Hepatocyte (in vitro differentiated cells): ENCODE data around the gene CDH11. TPM values are rescaled to one million over a fixed set of nuclear protein-coding genes. Genes with fewer than 3 reads are reported as not detected.

Source experiments
- DNase-seq: peaks from one replicate; pipeline ENCODE4 v3.0.0-alpha.2; 2016; ENCODE audit warnings: low spot score
- H2AFZ ChIP-seq: fragments of 200-600 bp; sonication (generic); 2 replicates; pipeline ENCODE4 v1.6.0; 2016; ENCODE audit warnings: antibody characterized with exemption, mild to moderate bottlenecking
- H3K27ac ChIP-seq: fragments of 200-600 bp; sonication (generic); 2 replicates; pipeline ENCODE4 v1.5.1; 2016; ENCODE audit warnings: mild to moderate bottlenecking
- H3K27me3 ChIP-seq: fragments of 200-600 bp; sonication (generic); 2 replicates; pipeline ENCODE4 v1.6.1; 2016
- H3K36me3 ChIP-seq: fragments of 200-600 bp; sonication (generic); replicated peaks from 2 replicates; pipeline ENCODE4 v1.5.1; 2016; ENCODE audit warnings: low read depth; ENCODE audit not compliant: insufficient read depth
- H3K4me1 ChIP-seq: fragments of 200-600 bp; sonication (generic); 2 replicates; pipeline ENCODE4 v1.5.1; 2016; ENCODE audit warnings: mild to moderate bottlenecking, moderate library complexity; ENCODE audit not compliant: insufficient read depth
- H3K4me2 ChIP-seq: fragments of 200-600 bp; sonication (generic); 2 replicates; pipeline ENCODE4 v1.6.0; 2016
- H3K4me3 ChIP-seq: fragments of 200-600 bp; sonication (generic); 2 replicates; pipeline ENCODE4 v1.5.1; 2016; ENCODE audit warnings: mild to moderate bottlenecking
- H3K79me2 ChIP-seq: fragments of 200-600 bp; sonication (generic); 2 replicates; pipeline ENCODE4 v1.6.0; 2017; ENCODE audit warnings: mild to moderate bottlenecking
- H3K9me2 ChIP-seq: fragments of 200-600 bp; sonication (generic); replicated peaks from 2 replicates; pipeline ENCODE4 v1.6.0; 2017; ENCODE audit warnings: mild to moderate bottlenecking; ENCODE audit not compliant: insufficient read depth
- H3K9me3 ChIP-seq: fragments of 200-600 bp; sonication (generic); 2 replicates; pipeline ENCODE4 v1.5.1; 2016; ENCODE audit warnings: low read depth, mild to moderate bottlenecking
- H4K20me1 ChIP-seq: fragments of 200-600 bp; sonication (generic); 2 replicates; pipeline ENCODE4 v1.6.0; 2016; ENCODE audit warnings: mild to moderate bottlenecking; ENCODE audit not compliant: insufficient read depth, poor library complexity, severe bottlenecking
- CTCF ChIP-seq: fragments of 200-600 bp; sonication (generic); IDR thresholded peaks from 2 replicates; pipeline ENCODE4 v1.5.1; 2016; ENCODE audit warnings: antibody characterized with exemption, mild to moderate bottlenecking; ENCODE audit not compliant: poor library complexity
- EZH2 ChIP-seq: fragments of 200-600 bp; sonication (generic); IDR thresholded peaks from 2 replicates; pipeline ENCODE4 v1.6.1; 2016; ENCODE audit warnings: antibody characterized with exemption, mild to moderate bottlenecking, borderline replicate concordance
- EZH2phosphoT487 ChIP-seq: fragments of 200-600 bp; sonication (generic); IDR thresholded peaks from one replicate; pipeline ENCODE4 v1.6.1; 2018; ENCODE audit warnings: antibody characterized with exemption, mild to moderate bottlenecking, low read depth, moderate library complexity; ENCODE audit not compliant: unreplicated experiment, severe bottlenecking
- whole genome bisulfite sequencing: methylation state at CpG from one replicate; pipeline ENCODE4 v1.1.6; 2016; ENCODE audit warnings: low lambda C conversion rate; ENCODE audit errors: missing lambda C conversion rate; 5-methylcytosine and 5-hydroxymethylcytosine counted together
- polyA plus RNA-seq: library from polyadenylated mRNA; unstranded; fragments of >200 nt; fragmentation: Nextera tagmentation; extraction: Ambion mirVana; gene quantifications from 2 replicates; pipeline ENCODE4 v1.2.1, GENCODE V29; 2016
- total RNA-seq: library from RNA; depleted of rRNA; stranded (reverse); fragments of >200 nt; gene quantifications from 2 replicates; pipeline ENCODE4 v1.2.3, GENCODE V29; 2014

CDH11 gene
- total and polyA plus RNA-seq, 2 experiments from 2014 or later: 148 to 289 TPM

- peaks cover 4% of the 10 kb centered on the region for H3K36me3 ChIP-seq
- no peaks in the 10 kb centered on the region for H3K9me2 ChIP-seq
- no peaks in the 10 kb centered on the region for H4K20me1 ChIP-seq
- H3K27me3 ChIP-seq: no peaks in the 10 kb centered on the region
- no peaks in the 10 kb centered on the region for H3K9me3 ChIP-seq
- H3K4me2 ChIP-seq: no peak overlapping the region
- H3K4me1 ChIP-seq: peaks cover 11% of the 10 kb centered on the region
- H3K79me2 ChIP-seq: no peaks in the 10 kb centered on the region
- no peak for TF ChIP-seq EZH2
- TF ChIP-seq CTCF: no peak
- TF ChIP-seq EZH2phosphoT487: no peak
- no peak overlapping the region for H3K4me3 ChIP-seq
- H3K27ac ChIP-seq: peak overlapping the region; percentile 29
- no peak overlapping the region for H2AFZ ChIP-seq
- DNase-seq: no peak
Measured at GRCh38 chr16:64952177-64952576, 169.7 kb downstream of the CDH11 start.

GRCh38 chr16:64951193-64951592 is 170.7 kb downstream of the CDH11 start:
- WGBS: 95% methylated on average over 8 of the region's 8 CpGs
- peaks cover 5% of the 10 kb centered on the region for H3K36me3 ChIP-seq
- H3K9me2 ChIP-seq: no peaks in the 10 kb centered on the region
- H3K27me3 ChIP-seq: no peaks in the 10 kb centered on the region
- no peak for TF ChIP-seq EZH2
- no peak for TF ChIP-seq EZH2phosphoT487
- TF ChIP-seq CTCF: no peak
- no peak for DNase-seq
- no peaks in the 10 kb centered on the region for H3K79me2 ChIP-seq
- H4K20me1 ChIP-seq: no peaks in the 10 kb centered on the region
- no peak overlapping the region for H3K4me3 ChIP-seq
- no peak overlapping the region for H3K4me2 ChIP-seq
- H3K4me1 ChIP-seq: peaks cover 11% of the 10 kb centered on the region
- H3K9me3 ChIP-seq: no peaks in the 10 kb centered on the region
- H3K27ac ChIP-seq: no peak overlapping the region
- H2AFZ ChIP-seq: no peak overlapping the region

- TF ChIP-seq CTCF: no peak
- no peak for TF ChIP-seq EZH2
- TF ChIP-seq EZH2phosphoT487: no peak
- over 99% methylated on average over 24 of the region's 25 CpGs for WGBS
- no peaks in the 10 kb centered on the region for H3K27me3 ChIP-seq
- H4K20me1 ChIP-seq: no peaks in the 10 kb centered on the region
- H3K27ac ChIP-seq: no peak overlapping the region
- H3K79me2 ChIP-seq: no peaks in the 10 kb centered on the region
- H3K9me3 ChIP-seq: no peaks in the 10 kb centered on the region
- H2AFZ ChIP-seq: no peak overlapping the region
- peaks cover 5% of the 10 kb centered on the region for H3K36me3 ChIP-seq
- no peak for DNase-seq
- H3K4me1 ChIP-seq: peaks cover 11% of the 10 kb centered on the region
- no peak overlapping the region for H3K4me3 ChIP-seq
- no peaks in the 10 kb centered on the region for H3K9me2 ChIP-seq
- no peak overlapping the region for H3K4me2 ChIP-seq
Measured at GRCh38 chr16:64950731-64951130, 171.1 kb downstream of the CDH11 start.

GRCh38 chr16:64950262-64950661 is 171.6 kb downstream of the CDH11 start:
- 90% methylated on average over 6 of the region's 7 CpGs for WGBS
- TF ChIP-seq CTCF (no peak), EZH2phosphoT487 (no peak), EZH2 (no peak)
- no peak overlapping the region for H3K4me2 ChIP-seq
- H3K27me3 ChIP-seq: no peaks in the 10 kb centered on the region
- peaks cover 5% of the 10 kb centered on the region for H3K36me3 ChIP-seq
- no peak overlapping the region for H2AFZ ChIP-seq
- no peaks in the 10 kb centered on the region for H3K9me2 ChIP-seq
- no peaks in the 10 kb centered on the region for H4K20me1 ChIP-seq
- no peaks in the 10 kb centered on the region for H3K79me2 ChIP-seq
- H3K27ac ChIP-seq: no peak overlapping the region
- peaks cover 11% of the 10 kb centered on the region for H3K4me1 ChIP-seq
- no peak overlapping the region for H3K4me3 ChIP-seq
- no peaks in the 10 kb centered on the region for H3K9me3 ChIP-seq
- DNase-seq: no peak
